Measurements from ENCODE around the gene CCKAR.

DNA sequence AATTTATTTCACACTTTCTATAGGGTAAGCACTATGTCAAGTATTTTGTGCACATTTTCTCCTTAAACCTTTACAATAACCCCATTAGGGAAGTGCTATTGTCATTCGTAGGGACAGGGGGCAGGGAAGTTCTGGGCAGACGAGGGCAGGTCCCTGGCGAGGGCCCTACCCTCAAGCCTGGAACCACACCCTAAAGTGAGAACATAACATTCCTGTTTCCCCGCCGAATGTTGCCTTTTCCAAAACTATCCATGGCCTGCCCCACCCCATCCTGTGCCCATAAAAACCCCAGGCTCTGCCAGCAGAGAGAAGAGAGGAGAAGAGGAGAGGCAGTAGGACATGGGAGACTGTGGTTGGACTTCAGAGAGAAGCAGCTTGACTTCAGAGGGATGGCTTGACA is 39.8 kb upstream of the CCKAR start:
- TF ChIP-seq EZH2phosphoT487 (IDR thresholded peaks at IDR 0.05; ENCODE audit: insufficient read depth, low read depth) (no peak), EZH2 (IDR thresholded peaks at IDR 0.05; ENCODE audit: insufficient read depth, poor library complexity, severe bottlenecking) (no peak)

Data from GM23248 (cell line).